ENCODE measurements around the gene CRADD. TPM values are rescaled to one million over a fixed set of nuclear protein-coding genes. Genes with fewer than 3 reads are reported as not detected.

Gene CRADD
- total and polyA plus RNA-seq, 2 donors (not counting 3 experiments of a cell fraction or from before 2014, with no cell fraction given) = 11.7 to 14.5 TPM

DNA sequence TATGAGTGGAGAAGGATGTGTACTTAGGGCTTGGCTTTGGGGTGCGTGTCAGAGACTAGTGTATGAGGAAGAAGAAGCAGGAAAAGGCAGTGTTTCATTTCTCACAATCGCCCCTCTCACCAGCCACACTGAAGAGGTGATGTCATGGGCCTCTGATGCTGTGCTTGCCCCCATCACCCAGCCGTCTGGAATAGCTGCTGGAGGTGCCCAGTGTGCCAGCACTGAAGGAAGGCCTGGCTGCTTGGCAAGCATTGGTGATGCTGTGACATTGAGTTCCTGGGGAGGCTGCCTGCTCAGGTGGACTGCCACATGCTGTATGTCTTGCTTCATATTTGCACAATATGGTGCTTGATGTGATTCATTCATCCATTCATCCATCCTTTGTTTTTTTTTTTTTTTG is 56.2 kb downstream of the CRADD start:
- TF ChIP-seq POLR2A (IDR thresholded peaks at IDR 0.05; ENCODE audit: low read depth, low read length) (no peak), EZH2 (IDR thresholded peaks at IDR 0.05; ENCODE audit: borderline replicate concordance, low read depth, low read length, severe bottlenecking) (no peak), GATA2 (IDR thresholded peaks at IDR 0.05; ENCODE audit: insufficient read depth, insufficient read length, low read depth, low read length) (no peak), MYC (IDR thresholded peaks at IDR 0.05; ENCODE audit: low read depth, low read length) (no peak)
- TF ChIP-seq, protein P1, sequence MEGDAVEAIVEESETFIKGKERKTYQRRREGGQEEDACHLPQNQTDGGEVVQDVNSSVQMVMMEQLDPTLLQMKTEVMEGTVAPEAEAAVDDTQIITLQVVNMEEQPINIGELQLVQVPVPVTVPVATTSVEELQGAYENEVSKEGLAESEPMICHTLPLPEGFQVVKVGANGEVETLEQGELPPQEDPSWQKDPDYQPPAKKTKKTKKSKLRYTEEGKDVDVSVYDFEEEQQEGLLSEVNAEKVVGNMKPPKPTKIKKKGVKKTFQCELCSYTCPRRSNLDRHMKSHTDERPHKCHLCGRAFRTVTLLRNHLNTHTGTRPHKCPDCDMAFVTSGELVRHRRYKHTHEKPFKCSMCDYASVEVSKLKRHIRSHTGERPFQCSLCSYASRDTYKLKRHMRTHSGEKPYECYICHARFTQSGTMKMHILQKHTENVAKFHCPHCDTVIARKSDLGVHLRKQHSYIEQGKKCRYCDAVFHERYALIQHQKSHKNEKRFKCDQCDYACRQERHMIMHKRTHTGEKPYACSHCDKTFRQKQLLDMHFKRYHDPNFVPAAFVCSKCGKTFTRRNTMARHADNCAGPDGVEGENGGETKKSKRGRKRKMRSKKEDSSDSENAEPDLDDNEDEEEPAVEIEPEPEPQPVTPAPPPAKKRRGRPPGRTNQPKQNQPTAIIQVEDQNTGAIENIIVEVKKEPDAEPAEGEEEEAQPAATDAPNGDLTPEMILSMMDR (IDR thresholded peaks at IDR 0.05; ENCODE audit: extremely low read depth in 1 of 2, insufficient read depth in 1 of 2, low read depth in 1 of 2, low read length in 2 of 2) = no peak
- FAIRE-seq (no peak), DNase-seq (ENCODE audit: low read depth, low spot score) (no peak)
- CTCF ChIA-PET = interaction anchor here (1.0 to 1.1 kb wide), 2 partner anchors 9 to 26 kb away, joined by 3 read pairs; no protein-coding TSS in a partner anchor
- Histone ChIP-seq H3K27ac (ENCODE audit: insufficient read depth, low read depth, low read length) (no peak overlapping the region), H3K9me1 (replicated peaks; ENCODE audit: control insufficient read depth, extremely low read depth, insufficient read depth, low read length) (no peaks in the 10 kb centered on the region), H3K9me3 (replicated peaks; ENCODE audit: control insufficient read depth, insufficient read depth, low read length) (no peaks in the 10 kb centered on the region), H3K79me2 (ENCODE audit: control insufficient read depth, insufficient read depth, low read length) (no peaks in the 10 kb centered on the region), H3K9ac (replicated peaks; ENCODE audit: extremely low read depth, insufficient read depth, low read length) (no peak overlapping the region), H3K36me3 (ENCODE audit: control insufficient read depth in 2 of 2, extremely low read depth in 1 of 2, insufficient read depth in 2 of 2, low read length in 2 of 2) (no peaks in the 10 kb centered on the region), H3K4me3 (replicated peaks in 1 of 3; ENCODE audit: insufficient read depth in 1 of 3, low read depth in 1 of 3, low read length in 3 of 3) (no peak overlapping the region), H2AFZ (ENCODE audit: low read depth, low read length) (no peak overlapping the region), H3K4me2 (ENCODE audit: insufficient read depth, low read length) (no peak overlapping the region), H4K20me1 (replicated peaks; ENCODE audit: control insufficient read depth, extremely low read depth, insufficient read depth, low read length) (peaks cover 2% of the 10 kb centered on the region), H3K27me3 (ENCODE audit: control insufficient read depth in 2 of 2, insufficient read depth in 2 of 2, low read length in 2 of 2) (no peaks in the 10 kb centered on the region), H3K4me1 (ENCODE audit: control insufficient read depth, extremely low read depth, insufficient read depth, low read length) (no peaks in the 10 kb centered on the region)
- intact Hi-C loops (cut with micrococcal nuclease) = no loop called here
- no TSS peak for BruUV-seq (replicated peaks)
- POLR2A ChIA-PET = interaction anchor here (0.7 kb wide), 1 partner anchor 41 kb away, joined by 4 read pairs; no protein-coding TSS in a partner anchor
- dilution Hi-C loops (cut with MboI; ENCODE audit: extremely low pct_ligation_motif_present, low sequenced_read_pairs) = no loop called here

DNA sequence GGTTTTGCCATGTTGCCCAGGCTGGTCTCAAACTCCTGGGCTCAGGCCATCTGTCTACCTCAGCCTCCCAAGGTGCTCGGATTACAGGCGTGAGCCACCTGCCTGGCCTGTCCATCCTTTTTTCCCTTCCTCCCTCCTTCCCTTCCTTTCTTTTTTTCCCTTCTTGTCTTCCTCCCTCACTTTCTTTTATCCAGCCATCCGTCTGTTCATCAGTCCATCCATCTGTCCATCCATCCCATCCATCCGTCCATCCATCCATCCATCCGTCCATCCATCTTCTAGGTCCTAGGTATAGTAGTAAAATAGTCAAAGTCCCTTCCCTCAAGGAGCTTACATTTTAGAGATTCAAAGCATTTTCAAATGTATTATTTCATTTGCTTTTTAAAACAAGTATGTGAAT is 56.8 kb downstream of the CRADD start:
- no peak for FAIRE-seq
- H3K4me3 ChIP-seq (replicated peaks in 1 of 3; ENCODE audit: insufficient read depth in 1 of 3, low read depth in 1 of 3, low read length in 3 of 3) = no peak overlapping the region
- no peaks in the 10 kb centered on the region for H4K20me1 ChIP-seq (replicated peaks; ENCODE audit: control insufficient read depth, extremely low read depth, insufficient read depth, low read length)
- ChIA-PET POLR2A (interaction anchor here (0.7 kb wide), 1 partner anchor 42 kb away, joined by 4 read pairs; no protein-coding TSS in a partner anchor), CTCF (interaction anchor here (1.0 to 1.4 kb wide), 3 partner anchors 22 to 367 kb away, joined by 3 to 4 read pairs (median 3); no protein-coding TSS in a partner anchor)
- no peaks in the 10 kb centered on the region for H3K9me1 ChIP-seq (replicated peaks; ENCODE audit: control insufficient read depth, extremely low read depth, insufficient read depth, low read length)
- H3K79me2 ChIP-seq (ENCODE audit: control insufficient read depth, insufficient read depth, low read length) = no peaks in the 10 kb centered on the region
- BruUV-seq (replicated peaks) = no TSS peak
- intact Hi-C loops (cut with micrococcal nuclease) = no loop called here
- H3K27me3 ChIP-seq (ENCODE audit: control insufficient read depth in 2 of 2, insufficient read depth in 2 of 2, low read length in 2 of 2) = no peaks in the 10 kb centered on the region
- H3K4me1 ChIP-seq (ENCODE audit: control insufficient read depth, extremely low read depth, insufficient read depth, low read length) = no peaks in the 10 kb centered on the region
- dilution Hi-C loops (cut with MboI; ENCODE audit: extremely low pct_ligation_motif_present, low sequenced_read_pairs) = no loop called here
- no peak overlapping the region for H3K27ac ChIP-seq (ENCODE audit: insufficient read depth, low read depth, low read length)
- H3K9ac ChIP-seq (replicated peaks; ENCODE audit: extremely low read depth, insufficient read depth, low read length) = no peak overlapping the region
- DNase-seq (ENCODE audit: low read depth, low spot score) = no peak
- no peak overlapping the region for H2AFZ ChIP-seq (ENCODE audit: low read depth, low read length)
- TF ChIP-seq FOS (IDR thresholded peaks at IDR 0.05; ENCODE audit: borderline replicate concordance, insufficient read depth, low read length) (no peak), POLR2AphosphoS5 (IDR thresholded peaks at IDR 0.05; ENCODE audit: insufficient read depth, low read depth, low read length) (no peak)
- TF ChIP-seq, protein P1 (IDR thresholded peaks at IDR 0.05; ENCODE audit: extremely low read depth in 1 of 2, insufficient read depth in 1 of 2, low read depth in 1 of 2, low read length in 2 of 2) = no peak
- no peaks in the 10 kb centered on the region for H3K36me3 ChIP-seq (ENCODE audit: control insufficient read depth in 2 of 2, extremely low read depth in 1 of 2, insufficient read depth in 2 of 2, low read length in 2 of 2)
- H3K4me2 ChIP-seq (ENCODE audit: insufficient read depth, low read length) = no peak overlapping the region
- H3K9me3 ChIP-seq (replicated peaks; ENCODE audit: control insufficient read depth, insufficient read depth, low read length) = no peaks in the 10 kb centered on the region
